Measurements from ENCODE around the gene BOLA1. TPM values are rescaled to one million over a fixed set of nuclear protein-coding genes. Genes with fewer than 3 reads are reported as not detected.
A peak's percentile ranks its signal among the peaks of the same experiment; 100 is the strongest.

The BOLA1 gene
- polyA plus RNA-seq, 1 donor from 2014 or later, result 26.3 TPM

- Histone ChIP-seq H3K27me3 (ENCODE audit: insufficient read depth, low read depth, low read length) (no peaks in the 10 kb centered on the region), H3F3A (ENCODE audit: insufficient read depth, low read length, poor library complexity, severe bottlenecking) (no peaks in the 10 kb centered on the region), H4K20me1 (ENCODE audit: insufficient read depth) (no peaks in the 10 kb centered on the region), H3K4me2 (ENCODE audit: low read length) (no peak overlapping the region), H3K36me3 (ENCODE audit: insufficient read depth, low read length) (peaks cover 6% of the 10 kb centered on the region), H3K9ac (ENCODE audit: low read length) (no peak overlapping the region), H3K79me2 (replicated peaks; ENCODE audit: insufficient read depth, low read length) (peaks cover 17% of the 10 kb centered on the region), H3K27ac (ENCODE audit: low read length) (no peak overlapping the region), H3K4me3 (ENCODE audit: low read length) (no peak overlapping the region), H2AFZ (ENCODE audit: low read depth, low read length) (no peak overlapping the region), H3K9me3 (ENCODE audit: low read length) (no peaks in the 10 kb centered on the region), H3K9me2 (ENCODE audit: insufficient read depth, low read length) (no peaks in the 10 kb centered on the region)
- no peak for TF ChIP-seq EZH2 (IDR thresholded peaks at IDR 0.05; ENCODE audit: borderline replicate concordance, insufficient read depth, low read length, poor library complexity, severe bottlenecking)
- TF ChIP-seq RAD21 (conservative IDR thresholded peaks at IDR 0.05), result no peak
- no peak for TF ChIP-seq SMC3 (conservative IDR thresholded peaks at IDR 0.05; ENCODE audit: poor library complexity)
- TF ChIP-seq TAF1 (IDR thresholded peaks at IDR 0.05; ENCODE audit: low read depth), result no peak
- TF ChIP-seq MXI1 (conservative IDR thresholded peaks at IDR 0.05; ENCODE audit: poor library complexity, severe bottlenecking), result no peak
- TF ChIP-seq REST (IDR thresholded peaks at IDR 0.05; ENCODE audit: borderline replicate concordance), result no peak
- no peak for TF ChIP-seq POLR2AphosphoS5 (IDR thresholded peaks at IDR 0.05)
- TF ChIP-seq EP300 (conservative IDR thresholded peaks at IDR 0.05; ENCODE audit: poor library complexity, severe bottlenecking), result no peak
- TF ChIP-seq CTCF (IDR thresholded peaks at IDR 0.05; ENCODE audit: poor library complexity, severe bottlenecking), result no peak
These were observed 24.3 kb downstream of the BOLA1 start for GRCh38 chr1:149923626-149924025.

- Histone ChIP-seq H2AFZ (ENCODE audit: low read depth, low read length) (no peak overlapping the region), H3K9me2 (ENCODE audit: insufficient read depth, low read length) (no peaks in the 10 kb centered on the region), H3K27me3 (ENCODE audit: insufficient read depth, low read depth, low read length) (no peaks in the 10 kb centered on the region), H3K4me2 (ENCODE audit: low read length) (no peak overlapping the region), H3K9ac (ENCODE audit: low read length) (no peak overlapping the region), H3F3A (ENCODE audit: insufficient read depth, low read length, poor library complexity, severe bottlenecking) (no peaks in the 10 kb centered on the region), H3K27ac (ENCODE audit: low read length) (no peak overlapping the region), H3K9me3 (ENCODE audit: low read length) (no peaks in the 10 kb centered on the region), H4K20me1 (ENCODE audit: insufficient read depth) (no peaks in the 10 kb centered on the region), H3K4me3 (ENCODE audit: low read length) (peak overlapping the region; percentile 87), H3K36me3 (ENCODE audit: insufficient read depth, low read length) (peaks cover 6% of the 10 kb centered on the region), H3K79me2 (replicated peaks; ENCODE audit: insufficient read depth, low read length) (peaks cover 17% of the 10 kb centered on the region)
- TF ChIP-seq EZH2 (IDR thresholded peaks at IDR 0.05; ENCODE audit: borderline replicate concordance, insufficient read depth, low read length, poor library complexity, severe bottlenecking) (no peak), SMC3 (conservative IDR thresholded peaks at IDR 0.05; ENCODE audit: poor library complexity) (no peak), MXI1 (conservative IDR thresholded peaks at IDR 0.05; ENCODE audit: poor library complexity, severe bottlenecking) (no peak), TAF1 (IDR thresholded peaks at IDR 0.05; ENCODE audit: low read depth) (no peak), POLR2AphosphoS5 (IDR thresholded peaks at IDR 0.05) (no peak), RAD21 (conservative IDR thresholded peaks at IDR 0.05) (no peak), CTCF (IDR thresholded peaks at IDR 0.05; ENCODE audit: poor library complexity, severe bottlenecking) (no peak), EP300 (conservative IDR thresholded peaks at IDR 0.05; ENCODE audit: poor library complexity, severe bottlenecking) (no peak), REST (IDR thresholded peaks at IDR 0.05; ENCODE audit: borderline replicate concordance) (no peak)
These were observed 26.0 kb downstream of the BOLA1 start for GRCh38 chr1:149925345-149925744.

Data from neural cell (in vitro differentiated cells).